HG02678 (cell line): ENCODE results near the gene DCAF4.

Experiments
- ATAC-seq: cut with Tn5 transposase; IDR thresholded peaks from one replicate; pipeline ENCODE4 v1.9.1; 2021; ENCODE audit warnings: mild to moderate bottlenecking, moderate library complexity; ENCODE audit not compliant: unreplicated experiment

The DCAF4 gene

DNA sequence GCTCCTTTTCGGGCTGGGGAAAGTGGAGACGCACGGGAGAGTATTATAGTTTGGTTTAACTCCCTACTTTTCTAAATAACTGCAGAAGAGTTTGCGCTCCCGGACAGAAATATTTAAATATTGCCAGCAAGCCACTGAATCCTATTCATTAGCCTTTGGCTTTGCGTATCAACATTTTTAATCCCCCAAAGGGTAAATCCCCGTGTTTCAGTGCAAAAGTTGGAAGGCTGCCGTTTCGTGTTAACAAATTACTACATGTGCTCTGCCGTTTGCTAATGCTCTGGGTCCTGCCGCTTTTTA lies 32.0 kb upstream of the DCAF4 start:
- no peak for ATAC-seq

DNA sequence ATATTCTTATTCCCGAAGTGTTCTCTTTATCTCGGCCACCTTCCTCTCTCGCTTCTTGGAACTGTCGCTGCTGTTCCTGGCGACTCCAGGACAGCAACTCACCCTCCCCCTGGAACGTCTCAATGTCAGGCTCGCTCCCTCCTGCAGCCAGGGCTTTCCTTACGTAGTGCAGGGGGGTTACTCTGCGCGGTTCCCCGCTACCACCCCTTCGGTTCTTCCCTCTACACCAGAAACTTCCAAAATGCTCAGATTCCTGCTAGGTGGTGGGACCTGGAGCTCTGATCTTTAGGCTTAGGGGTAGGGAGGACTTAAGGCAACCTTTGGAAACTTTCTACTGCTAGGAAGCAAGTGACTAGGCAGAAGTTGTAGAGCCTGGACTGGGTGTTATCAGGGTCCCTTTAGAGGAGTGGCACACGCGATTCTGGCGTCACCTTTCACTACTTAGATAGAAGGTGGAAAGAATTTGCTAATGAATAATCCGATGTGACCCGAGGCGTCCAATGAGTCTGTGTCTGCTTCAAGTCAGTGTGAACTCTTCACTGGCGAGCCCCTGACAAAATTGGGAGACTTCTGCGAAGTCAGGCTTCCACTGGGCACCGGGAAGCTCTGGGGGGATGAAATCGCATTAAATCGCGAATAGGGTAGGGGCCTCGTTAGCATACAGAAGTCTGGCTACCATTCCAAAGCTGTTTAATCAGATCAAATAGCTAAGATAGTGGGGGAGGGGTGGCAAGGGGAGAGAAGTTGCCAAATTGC lies 31.5 kb upstream of the DCAF4 start:
- no peak for ATAC-seq

DNA sequence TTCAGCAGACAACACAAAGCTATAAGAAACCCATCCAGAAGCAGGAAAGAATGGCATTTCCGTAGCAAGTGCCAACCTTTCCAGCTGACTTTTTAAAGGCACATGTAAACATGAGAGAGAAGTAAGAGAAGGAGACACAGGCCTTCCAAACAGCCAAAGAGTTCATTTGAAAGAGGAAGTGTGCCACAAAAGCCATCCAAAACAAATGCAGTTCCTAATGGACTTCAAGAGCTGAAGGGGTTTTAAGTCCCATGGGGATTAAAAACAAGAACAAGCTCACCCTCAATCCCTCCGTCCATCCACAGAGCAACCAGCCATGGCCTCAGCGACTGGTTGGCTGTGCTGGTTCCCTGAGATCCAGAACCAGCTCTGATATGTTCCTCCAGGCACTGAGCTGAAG lies 27.8 kb upstream of the DCAF4 start:
- ATAC-seq: no peak

DNA sequence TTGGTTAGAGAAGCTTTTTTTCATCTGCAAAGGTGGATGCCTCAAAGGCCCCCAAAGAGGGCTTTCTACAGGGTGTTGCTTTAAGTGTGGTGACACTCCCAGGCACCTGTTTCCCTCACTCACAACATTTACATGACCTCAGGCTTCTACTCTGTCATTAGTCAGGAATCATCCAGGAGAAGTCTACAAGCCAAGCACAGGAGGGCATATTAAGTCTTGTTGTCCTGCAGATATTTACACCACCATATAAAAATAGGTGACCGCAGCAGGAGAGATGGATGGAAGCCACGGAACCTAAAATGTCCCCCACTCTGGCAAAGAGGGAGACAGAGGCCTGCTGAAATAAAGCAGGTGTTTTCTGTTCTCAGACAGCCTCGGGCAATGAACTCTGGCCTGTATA lies 24.9 kb upstream of the DCAF4 start:
- no peak for ATAC-seq

DNA sequence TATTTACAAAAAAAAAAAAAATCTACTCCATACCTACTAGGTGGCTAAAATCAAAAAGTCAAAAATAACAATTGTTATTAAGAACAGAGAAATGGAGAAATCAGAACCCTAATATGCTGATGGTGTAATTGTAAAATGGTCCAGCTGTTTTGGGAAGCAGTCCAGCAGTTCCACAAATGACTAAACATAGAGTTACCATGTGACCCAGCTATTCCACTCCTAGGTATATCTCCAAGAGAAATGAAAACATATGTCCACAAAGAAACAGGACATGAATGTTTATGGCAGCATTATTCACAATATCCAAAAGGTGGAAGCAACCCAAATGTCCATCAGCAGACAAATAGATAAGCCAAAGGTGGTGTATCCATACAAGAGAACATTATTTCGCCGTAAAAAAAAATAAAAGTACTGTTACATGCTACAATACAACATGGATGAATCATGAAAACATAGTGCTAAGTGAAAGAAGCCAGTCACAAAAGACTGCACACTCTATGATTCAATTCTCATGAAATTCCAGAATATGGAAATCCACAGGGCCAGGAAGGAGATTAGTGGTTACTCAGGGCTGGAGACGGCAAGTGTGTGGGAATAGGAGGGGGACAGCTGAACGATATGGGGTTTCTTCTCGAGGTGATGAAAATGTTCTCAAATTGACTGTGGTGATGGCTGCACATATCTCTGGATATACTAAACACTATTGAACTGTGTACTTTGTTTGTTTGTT lies 23.3 kb upstream of the DCAF4 start:
- ATAC-seq: no peak

DNA sequence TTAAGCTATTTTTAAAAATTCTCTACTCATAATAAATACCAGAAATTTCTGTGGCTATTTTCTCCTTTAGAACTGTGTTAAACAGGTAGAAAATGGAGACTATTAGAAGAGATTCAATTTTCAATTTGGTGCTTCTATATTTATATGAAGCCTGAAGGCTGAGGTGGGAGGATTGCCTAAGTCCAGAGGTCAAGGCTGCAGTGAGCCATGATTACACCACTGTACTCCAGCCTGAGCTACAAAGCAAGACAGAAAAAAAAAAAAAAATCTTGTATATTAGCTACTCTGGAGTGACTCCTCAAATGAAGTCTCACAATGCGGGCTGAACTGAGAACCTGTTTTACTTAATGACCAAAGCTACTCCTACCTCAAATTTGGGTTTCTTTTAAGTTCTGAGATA lies 22.5 kb upstream of the DCAF4 start:
- no peak for ATAC-seq

DNA sequence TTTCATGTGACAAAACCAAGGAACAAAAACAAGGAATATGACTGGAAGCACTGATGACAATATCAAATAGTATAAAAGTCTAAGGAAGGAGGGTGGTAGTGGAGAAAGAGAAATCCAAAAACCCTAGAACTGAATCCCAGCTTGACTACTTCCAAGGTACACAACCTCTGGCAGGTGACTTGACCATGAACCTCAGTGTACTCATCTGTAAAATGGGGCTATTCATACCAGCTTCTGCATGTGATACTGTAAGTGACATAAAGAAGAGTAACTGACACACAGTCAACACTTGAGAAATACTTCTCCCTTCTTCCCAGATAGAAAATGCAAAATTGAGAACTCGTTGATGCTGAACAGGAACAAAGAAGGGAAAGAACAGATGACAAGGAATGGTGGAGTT lies 22.0 kb upstream of the DCAF4 start:
- ATAC-seq: no peak

DNA sequence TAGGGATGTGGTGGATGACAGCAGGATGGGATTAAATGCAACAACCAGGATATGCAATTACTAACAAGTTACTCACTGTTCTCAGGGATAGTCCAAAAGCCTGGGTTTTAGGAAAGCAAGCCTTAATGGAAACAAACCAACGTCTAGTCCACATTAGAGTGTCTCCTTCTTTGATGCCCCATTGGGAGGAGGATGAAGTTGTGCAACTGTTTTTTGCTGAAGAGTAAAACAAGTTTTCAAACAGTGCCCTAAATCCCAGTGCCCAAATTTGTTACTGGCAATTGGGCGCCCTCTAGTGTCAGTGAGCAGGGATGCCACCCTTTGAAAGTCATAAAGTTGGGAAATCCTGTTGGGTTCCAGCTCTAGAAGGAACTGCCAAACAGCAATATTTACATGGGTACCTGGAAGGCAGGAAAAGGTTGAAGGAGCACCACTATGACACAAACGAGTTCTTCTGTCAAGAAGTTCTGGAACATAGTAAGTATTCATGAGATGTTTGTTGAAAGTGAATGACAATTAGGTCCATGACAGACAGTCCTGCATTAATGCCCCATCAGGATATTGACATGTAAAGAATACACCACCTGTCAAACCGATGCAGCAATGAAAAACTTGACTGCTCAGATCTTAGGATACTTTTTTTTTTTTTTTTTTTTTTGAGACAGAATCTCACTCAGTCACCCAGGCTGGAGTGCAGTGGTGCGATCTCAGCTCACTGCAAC lies 21.3 kb upstream of the DCAF4 start:
- no peak for ATAC-seq

DNA sequence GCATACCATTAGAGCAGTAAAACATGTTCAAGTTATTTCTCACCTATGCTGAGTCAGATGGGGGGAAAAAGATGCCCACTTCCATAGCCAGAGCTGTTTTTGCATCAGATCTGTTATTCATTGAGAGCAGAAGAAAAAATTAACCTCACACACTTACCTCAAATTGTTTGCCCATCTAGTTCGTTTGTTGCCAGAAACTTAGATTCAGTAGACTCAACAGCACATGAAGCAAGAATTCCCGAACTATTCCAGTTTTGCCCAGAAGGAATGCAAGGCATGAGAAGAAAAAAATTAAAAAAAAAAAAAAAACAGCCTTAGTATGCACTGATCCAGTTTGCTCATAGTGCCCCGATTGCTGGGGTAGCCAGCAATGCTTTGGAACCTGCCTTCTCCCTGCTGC lies 19.9 kb upstream of the DCAF4 start:
- no peak for ATAC-seq

DNA sequence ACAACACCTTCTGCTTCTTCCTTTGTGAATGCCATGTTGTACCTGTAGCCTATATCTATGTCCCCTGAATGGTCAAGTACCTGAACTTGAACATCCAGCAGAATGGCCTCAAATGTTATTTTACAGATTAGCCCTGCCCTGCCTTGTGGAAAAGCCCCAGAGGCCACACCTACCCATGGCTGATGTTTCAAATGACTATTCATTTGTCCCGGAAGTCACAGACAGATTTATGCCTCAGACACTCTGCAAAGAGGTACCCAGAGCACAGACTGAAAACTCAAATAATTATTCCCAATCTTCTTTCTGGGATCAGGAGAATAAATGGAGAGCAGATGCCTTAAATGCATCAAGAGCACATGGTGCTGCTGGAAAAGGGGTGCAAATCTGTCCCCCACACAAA lies 19.4 kb upstream of the DCAF4 start:
- ATAC-seq: no peak

DNA sequence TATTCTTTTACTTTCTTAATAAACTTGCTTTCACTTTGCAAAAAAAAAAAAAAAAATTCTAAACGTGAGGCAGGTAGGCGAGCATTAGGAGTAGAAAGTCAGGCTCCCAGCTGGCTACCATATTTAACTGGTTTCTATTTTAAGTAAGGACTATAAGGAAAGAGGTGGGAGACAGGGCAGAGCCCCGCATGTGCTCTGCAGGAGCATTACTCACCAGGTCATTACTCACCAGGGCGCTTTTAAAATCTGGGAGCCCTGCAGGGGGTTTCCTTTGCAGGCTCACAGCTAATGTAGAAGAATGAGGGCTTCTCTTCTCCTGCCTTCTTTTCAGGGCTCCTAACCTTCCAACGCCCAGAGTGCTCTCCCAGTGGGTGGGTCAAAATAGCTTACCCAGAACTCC lies 18.4 kb upstream of the DCAF4 start:
- no peak for ATAC-seq

DNA sequence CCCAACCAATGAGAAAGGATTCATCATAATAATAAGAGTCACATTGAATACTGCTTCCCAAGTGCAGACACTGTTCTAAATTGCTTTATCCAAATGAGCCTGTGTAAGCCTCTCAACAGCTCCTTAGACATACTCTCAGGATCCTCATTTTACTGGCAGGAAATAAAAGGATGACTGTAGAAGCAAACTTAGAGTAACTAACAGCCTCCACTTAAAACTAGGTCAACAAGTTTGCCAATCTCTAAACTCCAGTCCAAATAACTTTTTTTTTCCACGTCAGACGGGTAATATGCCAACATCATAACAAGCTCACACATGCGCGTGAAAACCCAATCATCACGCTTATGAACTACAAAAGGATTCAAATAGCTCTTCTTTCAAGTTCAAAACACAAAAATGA lies 17.1 kb upstream of the DCAF4 start:
- no peak for ATAC-seq

DNA sequence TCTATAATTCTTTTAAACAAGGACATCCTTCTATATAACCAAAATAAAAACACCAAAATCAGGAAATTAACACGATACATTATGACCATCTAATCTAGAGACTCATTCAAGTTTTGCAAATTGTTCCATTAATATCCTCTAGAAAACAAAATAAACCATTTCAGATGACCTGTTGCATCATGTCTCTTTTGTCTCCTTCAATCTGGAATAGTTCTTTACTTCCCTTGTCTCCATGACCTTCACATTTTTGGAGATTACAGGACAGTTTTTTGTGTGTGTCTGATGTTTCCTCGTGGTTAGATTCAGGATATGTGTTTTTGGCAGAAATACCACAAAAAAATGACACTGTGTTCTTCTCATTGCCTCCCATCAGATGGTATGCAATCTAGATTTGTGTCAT lies 12.5 kb upstream of the DCAF4 start:
- ATAC-seq: no peak

DNA sequence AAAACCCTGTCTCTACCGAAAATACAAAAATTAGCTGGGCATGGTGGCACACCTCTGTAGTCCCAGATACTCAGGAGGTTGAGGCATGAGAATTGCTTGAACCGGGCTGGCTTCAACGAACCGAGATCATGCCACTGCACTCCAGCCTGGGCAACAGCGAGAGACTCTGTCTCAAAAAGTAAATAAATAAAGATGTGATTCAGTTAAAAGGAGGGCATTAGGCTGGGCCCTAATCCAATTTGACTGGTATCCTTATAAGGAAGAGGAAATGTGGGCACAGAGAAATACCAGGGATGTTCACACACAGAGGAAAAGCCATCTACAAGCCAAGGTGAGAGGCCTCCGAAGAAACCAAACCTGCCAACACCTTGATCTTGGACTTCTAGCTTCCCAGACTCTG lies 10.1 kb upstream of the DCAF4 start:
- ATAC-seq: no peak

DNA sequence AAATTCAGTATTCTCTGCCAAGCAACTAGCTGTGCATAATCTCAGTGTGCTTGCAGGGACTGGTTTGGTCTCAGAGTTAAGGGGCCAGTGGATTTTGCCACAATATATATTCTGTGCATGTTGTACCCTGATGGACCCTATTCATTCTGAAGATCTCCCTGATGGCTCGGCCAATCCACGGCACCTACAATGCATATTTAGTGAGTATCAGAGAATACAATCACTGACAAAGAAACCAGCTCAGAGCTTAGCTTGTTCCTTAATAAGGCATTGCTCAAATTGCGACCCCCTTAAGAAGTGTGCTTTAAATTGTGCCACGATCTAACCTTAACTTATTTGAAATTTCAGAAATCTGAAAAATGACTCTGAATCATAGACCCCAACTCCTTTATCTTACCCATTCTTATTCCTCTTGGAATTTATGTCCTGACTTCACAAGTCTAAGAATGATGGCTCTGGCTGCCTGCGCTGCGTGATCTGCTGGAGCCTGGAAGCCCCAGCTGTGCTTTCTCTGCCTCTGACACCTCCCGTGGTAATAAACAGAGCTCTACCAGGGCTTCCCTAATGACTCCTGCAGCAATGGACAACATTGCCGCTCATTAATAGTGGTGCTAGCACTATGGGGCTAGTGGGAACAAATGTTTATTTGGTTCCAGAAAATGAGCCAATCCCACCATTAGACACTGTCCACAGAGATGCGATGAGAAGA lies 9.0 kb upstream of the DCAF4 start:
- no peak for ATAC-seq

DNA sequence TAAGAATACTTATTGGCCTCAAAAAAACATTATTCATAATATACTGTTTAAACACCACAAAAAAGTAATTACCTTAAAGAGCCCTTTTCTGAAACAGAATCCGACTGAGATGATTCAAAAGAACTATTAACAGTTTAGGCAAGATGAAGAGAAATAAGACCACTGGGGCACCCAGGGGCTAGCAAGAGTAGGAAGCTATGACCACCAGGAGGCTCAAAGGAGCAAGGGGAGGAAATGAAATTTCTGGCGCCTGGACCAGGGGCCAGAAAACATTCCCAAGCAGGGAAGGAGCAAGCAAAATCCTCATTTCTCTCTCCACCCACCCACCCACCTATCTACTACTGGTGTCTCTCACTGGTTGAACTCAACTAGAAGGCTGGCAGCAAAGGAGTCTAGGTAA lies 6.3 kb upstream of the DCAF4 start:
- no peak for ATAC-seq

DNA sequence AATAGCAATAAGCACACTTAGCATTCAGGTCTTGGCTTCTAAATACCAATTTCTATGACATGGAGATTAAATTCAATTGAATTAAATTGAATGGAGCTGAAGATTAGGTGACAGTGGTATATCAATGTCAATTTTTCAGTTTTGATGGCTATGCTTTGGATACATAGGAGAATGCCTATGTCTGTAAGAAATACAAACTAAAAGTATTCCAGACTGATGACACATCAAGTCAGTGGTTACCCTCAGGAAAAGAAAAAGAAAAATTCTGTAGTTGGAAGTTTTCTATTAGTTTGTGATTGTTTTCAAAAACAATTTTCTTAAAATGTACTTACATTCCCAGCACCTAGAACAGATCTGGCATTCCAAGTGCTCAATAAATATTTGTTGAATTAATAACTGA lies 4.9 kb upstream of the DCAF4 start:
- no peak for ATAC-seq

DNA sequence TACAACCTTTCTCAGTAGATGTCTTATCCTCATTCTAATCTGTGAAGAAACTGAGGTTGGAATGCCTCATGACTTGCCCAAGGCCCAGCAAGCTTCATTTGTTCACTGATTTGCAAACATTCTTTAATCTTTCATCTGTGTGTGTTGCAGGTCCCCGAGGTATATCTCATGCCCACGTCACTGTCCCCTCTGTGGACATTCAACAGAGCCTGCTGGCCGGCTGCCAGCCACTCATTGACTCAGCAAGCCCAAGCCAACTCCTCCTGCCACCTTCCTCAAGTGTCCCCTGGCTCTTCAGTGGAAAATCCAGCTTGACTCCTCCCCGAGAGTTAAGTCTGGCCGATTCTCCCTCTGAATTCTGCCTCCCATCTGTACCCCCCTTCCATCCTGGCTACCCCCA lies 1.9 kb upstream of the DCAF4 start:
- no peak for ATAC-seq

DNA sequence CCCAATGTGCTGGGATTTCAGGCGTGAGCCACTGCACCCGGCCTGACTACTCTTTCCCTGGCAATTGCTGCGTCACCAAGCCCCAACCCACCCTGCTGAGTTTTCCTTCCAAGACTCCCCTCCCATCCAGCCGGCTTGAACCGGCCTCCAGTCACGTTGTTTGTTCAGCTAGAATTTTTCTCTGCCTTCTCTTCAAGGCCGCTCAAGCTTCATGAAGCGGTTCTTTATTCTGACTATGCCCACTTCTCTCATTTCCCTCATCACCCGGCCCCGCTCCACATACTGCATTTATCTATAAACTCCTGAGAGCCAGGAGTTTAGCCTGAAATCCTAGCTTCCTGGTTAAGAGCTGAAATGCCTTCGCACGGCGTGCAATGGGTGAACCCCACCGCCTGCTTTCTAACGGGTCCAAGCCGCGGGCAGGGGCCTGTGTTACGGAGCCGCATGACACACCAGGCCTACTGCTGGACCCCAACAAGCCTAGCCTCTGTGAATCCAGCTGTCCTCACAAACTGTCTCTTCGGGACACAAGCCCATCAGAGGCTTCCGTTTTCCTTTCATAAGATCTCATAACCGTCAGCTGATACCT lies 999 bp upstream of the DCAF4 start:
- no peak for ATAC-seq

DNA sequence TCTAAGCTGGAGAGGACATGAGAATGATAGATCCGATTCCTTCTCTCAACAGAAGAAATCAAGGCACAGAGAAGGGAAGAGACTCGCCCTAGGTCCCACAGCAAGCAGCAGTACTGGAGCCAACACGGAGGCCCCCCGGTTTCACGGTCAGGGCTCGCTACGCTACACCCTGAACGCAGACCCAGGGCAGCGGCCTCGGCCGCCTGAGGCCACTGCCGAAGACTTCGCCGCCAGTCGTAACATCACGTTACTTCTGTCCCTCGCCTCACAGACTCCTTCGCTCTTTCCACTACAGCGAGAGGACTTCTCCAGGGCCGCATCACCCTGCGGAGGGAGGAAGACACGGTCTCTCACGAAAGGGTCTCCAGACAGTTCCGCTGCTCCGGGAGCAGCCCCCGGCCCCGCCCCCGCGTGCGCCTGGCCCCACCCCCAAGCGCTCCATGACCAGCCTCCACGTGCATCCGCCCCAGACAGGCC lies 411 bp upstream of the DCAF4 start:
- peak; percentile 18 for ATAC-seq

DNA sequence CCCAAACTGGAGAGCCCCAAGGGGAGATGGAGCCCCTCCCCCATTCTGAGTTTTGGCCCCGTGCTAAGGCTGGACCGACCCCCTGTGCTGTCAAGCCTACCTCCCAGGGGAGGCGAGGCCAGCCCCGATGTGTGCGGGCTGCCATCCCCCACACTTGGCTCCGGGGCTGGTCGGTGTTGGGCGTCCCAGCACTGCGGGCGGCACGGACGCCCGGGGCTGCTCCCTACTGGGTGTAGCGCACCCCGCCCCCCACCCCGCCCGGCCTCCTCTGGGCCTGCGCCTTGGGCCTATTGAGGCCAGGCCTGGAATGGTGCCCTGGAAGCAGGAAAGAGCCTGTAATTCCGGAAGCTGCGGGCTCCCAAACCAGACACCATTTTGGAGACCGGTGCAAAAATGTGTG lies 2.6 kb downstream of the DCAF4 start:
- no peak for ATAC-seq
